GM18909 (cell line): ENCODE results near the gene SAP30BP.

Experiments
- ATAC-seq: cut with Tn5 transposase; IDR thresholded peaks from one replicate; pipeline ENCODE4 v1.9.1; 2021; ENCODE audit warnings: mild to moderate bottlenecking; ENCODE audit not compliant: unreplicated experiment, poor library complexity

Gene SAP30BP

GRCh38 chr17:75645889-75646637 lies 21.1 kb upstream of the SAP30BP start:
- ATAC-seq, result peak; percentile 75

GRCh38 chr17:75646638-75646992 lies 20.5 kb upstream of the SAP30BP start:
- ATAC-seq, result no peak

- ATAC-seq, result no peak
Measured at GRCh38 chr17:75647061-75647460, 20.1 kb upstream of the SAP30BP start.

GRCh38 chr17:75647921-75648320 lies 19.2 kb upstream of the SAP30BP start:
- no peak for ATAC-seq

DNA sequence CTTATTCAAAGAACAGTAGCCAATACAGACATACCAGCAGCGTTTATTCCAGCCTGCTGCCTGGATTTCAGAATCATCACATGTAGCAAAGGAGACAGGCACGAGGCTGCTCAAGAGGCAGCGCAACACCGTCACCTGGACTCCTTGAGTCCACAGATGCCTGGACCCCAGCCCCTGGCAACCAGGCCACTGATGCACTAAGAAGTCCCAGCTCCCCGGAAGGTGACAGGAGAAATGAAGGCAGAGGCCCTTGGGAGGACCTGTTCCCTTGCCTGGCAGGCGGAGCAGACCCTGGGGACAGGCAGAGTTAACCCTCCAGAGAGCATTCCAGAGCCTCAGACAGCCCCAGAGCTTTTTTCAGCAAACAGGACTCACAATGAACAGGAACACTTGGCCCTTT lies 17.5 kb upstream of the SAP30BP start:
- no peak for ATAC-seq

GRCh38 chr17:75650874-75651273 lies 16.3 kb upstream of the SAP30BP start:
- no peak for ATAC-seq

GRCh38 chr17:75652341-75652740 lies 14.8 kb upstream of the SAP30BP start:
- ATAC-seq, result no peak

GRCh38 chr17:75652934-75653549 lies 14.1 kb upstream of the SAP30BP start:
- ATAC-seq, result no peak

GRCh38 chr17:75654176-75654575 lies 13.0 kb upstream of the SAP30BP start:
- no peak for ATAC-seq

DNA sequence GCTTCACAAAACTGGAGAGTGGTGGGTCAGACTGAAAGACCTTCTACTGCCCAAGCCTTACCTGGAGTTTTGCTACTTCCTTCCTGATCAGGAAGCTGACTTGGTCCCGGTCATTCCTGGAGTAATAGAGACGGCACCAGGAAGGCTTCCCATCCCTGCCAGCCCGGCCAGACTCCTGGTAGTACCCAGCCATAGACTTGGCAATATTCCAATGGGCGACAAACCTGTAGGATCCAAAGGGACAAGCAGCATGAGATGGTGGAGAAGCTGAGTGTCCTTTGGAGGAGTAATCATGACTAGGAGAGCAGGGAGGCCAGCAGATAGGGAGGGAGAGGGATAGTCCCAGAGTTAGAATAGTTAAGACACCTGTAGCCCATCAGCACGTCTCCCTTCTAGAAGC lies 8.9 kb upstream of the SAP30BP start:
- no peak for ATAC-seq

- ATAC-seq, result no peak
Measured at GRCh38 chr17:75661531-75661930, 5.6 kb upstream of the SAP30BP start.

GRCh38 chr17:75662511-75662910 lies 4.6 kb upstream of the SAP30BP start:
- ATAC-seq, result no peak

DNA sequence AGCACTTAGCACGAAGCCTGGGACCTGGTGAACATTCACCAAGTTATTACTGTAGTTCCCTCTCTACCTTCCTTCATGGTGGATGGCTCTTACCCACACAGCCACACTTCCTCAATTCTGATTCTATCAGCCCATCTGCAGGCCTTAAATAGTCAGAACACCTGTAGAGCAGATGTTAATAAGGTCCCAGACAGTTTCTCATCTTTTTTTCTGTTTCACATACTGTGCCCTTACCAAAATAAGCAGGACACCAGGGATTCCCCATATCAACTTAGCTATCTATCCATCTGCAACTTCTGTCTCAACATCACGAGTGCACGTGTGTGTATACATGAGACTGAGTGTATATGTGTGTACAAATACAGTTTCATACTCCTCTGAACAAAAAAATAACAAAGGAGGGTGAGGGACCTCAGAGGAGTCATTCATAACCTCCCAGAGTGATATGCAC lies 3.0 kb upstream of the SAP30BP start:
- peak; percentile 71 for ATAC-seq

DNA sequence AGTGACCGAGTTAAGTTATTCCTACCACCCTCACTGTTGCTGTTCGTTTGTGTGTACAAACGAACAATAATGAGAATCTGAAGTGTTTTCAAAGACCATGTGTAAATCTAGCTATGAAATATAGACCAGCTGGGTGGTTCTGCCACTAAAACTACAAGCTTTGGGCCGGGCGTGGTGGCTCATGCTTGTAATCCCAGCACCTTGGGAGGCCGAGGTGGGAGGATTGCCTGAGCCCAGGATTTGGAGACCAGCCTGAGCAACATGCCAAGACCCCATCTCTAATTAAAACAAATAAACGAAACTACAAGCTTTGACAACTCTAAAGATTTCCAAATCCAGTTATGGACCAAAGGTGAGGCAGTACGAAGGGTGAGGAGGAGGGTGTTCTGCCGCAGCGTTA lies 1.2 kb upstream of the SAP30BP start:
- no peak for ATAC-seq

GRCh38 chr17:75667825-75668224 lies 687 bp downstream of the SAP30BP start:
- ATAC-seq, result no peak

- ATAC-seq, result no peak
Measured at GRCh38 chr17:75668489-75668888, 1.4 kb downstream of the SAP30BP start.

GRCh38 chr17:75670868-75671267 lies 3.7 kb downstream of the SAP30BP start:
- no peak for ATAC-seq

DNA sequence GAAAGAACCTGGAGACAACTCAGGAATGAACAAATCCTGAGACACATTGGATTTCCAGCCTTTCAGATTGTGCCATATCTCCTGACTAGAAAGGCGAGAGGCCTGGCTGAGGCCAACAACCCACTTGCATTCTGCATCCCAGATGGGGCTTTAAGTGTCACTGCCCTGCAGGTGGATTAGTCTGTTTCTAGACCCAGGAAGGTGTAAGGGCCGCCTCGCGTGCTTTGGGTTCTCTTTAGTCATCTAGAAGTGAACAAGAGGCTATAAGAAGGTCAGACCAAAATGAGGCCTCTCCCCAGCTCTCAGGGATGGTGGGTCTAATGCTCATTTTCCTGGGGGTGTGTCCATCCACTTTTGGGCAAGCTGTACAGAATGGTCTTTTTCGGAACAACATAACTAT lies 4.9 kb downstream of the SAP30BP start:
- no peak for ATAC-seq

- no peak for ATAC-seq
Measured at GRCh38 chr17:75673487-75673886, 6.3 kb downstream of the SAP30BP start.

DNA sequence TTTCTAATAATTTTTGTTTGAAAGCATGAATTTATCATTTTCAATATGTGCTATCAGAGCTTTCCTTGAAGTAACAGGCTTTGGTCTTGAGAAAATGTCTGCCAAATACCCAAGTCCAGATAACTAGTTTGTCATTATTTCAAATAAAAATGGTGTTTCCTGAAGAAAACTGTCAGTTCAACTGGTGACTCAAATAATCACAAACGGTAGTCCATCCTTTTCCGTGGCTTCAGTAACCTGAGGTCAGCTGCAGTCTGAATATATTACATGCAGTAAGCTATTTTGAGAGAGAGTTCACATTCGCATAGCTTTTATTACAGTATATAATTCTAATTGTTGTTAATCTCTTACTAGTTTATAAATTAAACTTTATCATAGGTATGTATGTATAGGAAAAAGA lies 9.3 kb downstream of the SAP30BP start:
- ATAC-seq, result no peak

DNA sequence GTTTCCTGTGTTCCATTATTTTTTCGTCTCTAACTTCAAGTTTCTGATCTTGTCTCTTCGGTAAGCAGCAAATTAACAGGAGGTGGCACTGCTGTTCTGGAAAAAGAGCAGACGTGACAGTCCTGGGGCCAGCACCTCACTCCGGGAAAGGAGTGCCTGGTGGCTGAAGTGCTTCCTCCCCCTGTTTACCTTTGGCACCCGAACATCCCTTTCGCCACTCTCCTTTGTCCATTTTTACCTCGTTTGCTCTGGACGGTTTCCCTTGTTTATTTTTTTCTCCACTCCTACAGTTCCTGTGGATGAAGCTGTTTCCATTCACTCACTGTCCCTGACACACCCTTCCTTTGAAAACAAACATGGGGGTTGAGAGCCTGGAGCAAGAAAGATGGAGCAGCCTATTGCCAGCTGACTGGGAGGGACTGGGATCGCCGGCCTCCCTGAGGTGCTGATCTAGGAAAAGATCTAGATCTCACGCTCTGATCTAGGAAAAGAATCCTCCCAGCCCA lies 12.6 kb downstream of the SAP30BP start:
- ATAC-seq, result no peak

GRCh38 chr17:75680431-75680830 lies 13.3 kb downstream of the SAP30BP start:
- ATAC-seq, result no peak
